Stimulated activated CD4-positive, alpha-beta T cell treated with anti-CD3 and anti-CD28 coated beads, Interleukin-15, amount 100 ng/mL, for 24 hours (primary cell): Measurements from ENCODE around the gene RAB36.

Source experiments
- DNase-seq: peaks from one replicate; pipeline ENCODE4 v3.0.0-alpha.2; 2020

Gene RAB36

DNA sequence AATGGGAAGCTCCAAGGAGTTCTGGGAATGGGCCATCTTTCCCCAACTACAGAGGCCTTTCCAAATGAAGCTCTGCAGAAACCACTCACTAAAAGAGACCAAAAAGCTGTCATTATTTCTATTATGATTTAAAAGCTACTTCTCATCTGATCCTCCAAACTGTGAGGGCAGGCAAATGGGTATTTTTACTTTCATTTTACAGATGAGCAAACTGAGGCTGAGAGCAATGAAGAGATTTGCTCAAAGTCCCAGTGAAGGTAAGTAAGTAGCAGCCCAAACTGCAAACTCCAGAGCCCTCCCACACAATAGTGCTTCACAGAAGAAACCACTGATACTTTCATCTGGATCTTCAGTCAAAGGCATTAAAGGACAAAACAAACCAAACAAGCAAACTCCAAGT is 4.9 kb upstream of the RAB36 start:
- no peak for DNase-seq

DNA sequence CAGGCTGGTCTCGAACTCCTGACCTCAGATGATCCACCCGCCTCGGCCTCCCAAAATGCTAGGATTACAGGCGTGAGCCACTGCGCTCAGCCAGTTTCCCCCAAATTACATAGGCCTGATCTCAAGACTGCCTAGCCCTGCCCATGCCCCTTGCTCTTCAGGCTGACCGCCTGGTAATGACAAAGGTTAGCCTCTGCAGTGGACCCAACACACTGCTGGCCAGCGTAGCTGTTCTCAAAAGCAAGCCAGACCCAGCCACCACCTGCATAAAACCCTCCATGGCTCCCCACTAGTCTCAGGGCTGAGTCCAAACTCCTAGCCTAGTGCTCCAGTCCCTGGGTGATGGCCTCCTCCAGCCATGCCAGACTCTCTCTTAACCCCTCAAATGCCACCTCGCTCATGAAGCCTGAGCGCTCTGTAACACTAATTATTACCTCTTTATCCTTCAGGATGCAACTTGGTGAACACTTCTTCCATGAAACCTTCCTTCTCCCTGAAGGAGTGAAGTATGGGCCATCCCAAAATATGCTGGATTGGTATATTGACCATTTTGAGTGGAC is 2.7 kb upstream of the RAB36 start:
- DNase-seq = no peak

DNA sequence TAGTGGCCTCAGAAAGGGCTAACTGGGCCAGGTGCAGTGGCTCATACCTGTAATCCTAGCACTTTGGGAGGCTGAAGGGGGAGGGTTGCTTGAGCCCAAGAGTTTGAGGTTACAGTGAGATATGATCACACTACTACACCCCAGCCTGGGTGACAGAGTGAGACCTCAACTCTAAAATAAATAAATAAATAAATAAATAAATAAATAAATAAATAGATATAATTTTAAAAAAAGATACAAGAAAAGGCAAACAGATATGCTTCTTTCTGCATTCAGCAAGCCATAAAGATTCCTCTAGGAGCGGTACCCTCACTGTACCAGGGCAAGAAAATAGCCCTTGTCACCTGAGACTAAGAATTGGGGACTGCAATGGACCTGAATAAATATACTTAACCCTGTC is 2.2 kb upstream of the RAB36 start:
- DNase-seq = no peak

DNA sequence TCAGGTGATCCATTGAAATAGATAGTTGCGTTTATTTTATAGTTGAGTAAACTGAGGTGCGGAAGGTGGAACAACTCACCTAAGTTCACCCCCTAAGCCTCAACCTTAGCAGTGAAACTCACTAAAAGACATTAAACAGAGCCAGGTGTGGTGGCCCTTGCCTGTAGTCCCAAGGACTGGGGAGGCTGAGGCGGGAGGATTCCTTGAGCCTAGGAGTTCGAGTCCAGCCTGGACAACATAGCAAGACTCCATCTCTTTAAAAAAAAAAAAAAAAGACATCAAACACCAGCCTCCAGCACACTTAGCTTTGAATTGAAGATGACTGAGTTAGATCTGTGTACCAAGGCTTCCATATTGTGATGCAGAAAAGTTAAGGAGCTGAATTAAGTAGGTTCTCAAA is 845 bp upstream of the RAB36 start:
- no peak for DNase-seq

DNA sequence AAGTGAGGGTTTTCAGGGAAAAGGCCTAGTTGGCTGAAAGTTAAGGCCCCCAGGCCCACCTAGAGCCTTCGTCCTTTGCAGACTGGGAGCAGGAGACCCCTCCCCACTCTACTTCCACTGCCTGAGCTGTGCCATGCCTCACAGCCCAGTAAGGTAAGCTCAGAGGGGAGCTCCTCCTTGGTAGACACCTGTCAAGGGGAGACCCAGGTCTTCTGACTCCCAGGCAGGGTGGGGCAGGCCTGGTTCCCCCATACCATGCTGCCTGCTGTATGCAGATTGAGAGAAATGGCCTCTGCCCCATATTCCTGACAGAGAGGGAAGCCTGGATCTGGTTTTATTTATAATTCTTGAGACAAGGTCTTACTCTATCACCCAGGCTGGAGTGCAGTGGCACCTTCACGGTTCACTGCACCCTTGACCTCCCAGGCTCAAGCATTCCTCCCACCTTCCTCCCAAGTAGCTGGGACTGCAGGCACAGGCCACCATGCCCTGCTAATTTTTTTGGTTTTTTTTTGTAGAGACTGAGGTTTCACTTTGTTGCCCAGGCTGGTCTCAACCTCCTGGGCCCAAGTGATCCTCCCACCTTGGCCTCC is 697 bp downstream of the RAB36 start:
- DNase-seq = no peak

DNA sequence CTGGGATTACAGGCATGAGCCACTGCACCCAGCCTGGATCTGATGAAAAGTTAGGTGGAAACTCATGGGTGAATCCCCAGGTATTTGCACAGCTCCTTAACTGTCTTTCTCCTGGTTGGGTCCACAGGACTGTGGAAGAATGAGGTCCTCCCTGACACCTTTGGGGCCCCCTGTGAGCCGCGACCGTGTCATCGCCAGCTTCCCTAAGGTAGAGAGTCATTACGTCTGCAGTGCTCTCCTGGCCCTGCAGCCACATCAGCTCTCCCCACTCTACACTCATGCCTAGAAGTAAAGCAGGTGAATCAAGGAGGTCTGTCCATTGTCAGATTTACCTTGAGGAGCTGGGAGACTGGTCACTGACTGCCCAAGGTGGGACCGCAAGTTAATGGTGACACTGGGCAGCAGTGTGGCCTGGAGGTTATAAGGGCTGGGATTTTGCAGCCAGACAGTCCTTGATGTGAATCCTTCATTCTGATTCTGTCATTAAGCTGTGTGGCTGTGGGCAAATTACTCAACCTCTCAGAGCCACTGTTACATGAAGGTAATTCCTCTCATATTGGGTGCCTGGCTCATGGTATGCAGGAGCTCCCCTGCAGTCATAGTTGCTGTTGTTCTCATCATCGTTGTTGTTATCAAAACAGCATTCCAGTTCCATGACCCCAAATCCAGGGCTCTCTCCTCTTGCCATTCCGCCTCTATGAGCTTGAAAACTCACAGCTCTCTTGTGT is 1.4 kb downstream of the RAB36 start:
- no peak for DNase-seq

DNA sequence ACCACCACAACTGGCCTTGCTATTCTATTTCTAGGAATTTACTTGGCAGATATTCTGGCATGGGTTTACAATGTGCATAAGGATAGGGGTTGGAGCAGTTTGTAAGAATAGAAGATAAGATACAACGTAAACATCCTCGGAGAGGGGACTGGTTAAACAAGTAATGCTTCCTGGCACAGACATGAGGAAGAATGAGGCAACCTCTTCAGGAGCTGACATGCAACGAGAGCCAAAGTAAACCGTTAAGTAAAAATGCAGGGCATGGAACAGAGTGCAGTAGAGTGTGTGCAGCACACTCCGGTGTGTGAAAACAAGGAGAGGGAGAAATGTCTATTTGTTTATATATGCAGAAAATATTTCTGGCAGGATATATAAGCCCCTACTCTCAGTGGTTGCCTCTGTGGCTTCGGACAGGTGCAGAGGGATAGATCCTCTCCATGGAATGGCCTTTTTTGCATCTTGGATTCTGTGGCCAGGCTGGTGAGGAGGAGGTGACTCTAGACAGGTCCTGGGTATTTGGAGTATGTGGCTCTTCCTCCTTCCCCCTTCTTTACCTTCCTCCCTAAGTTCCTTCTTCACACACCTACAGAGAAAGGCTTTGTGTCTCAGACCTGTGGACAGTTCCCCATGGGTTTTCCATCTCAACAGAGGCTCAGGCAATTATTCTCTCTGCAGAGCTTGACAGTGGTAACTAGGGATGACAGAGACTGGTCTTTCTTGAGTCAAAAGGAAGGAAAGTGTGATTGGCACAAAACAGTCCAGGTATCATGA is 2.5 kb downstream of the RAB36 start:
- no peak for DNase-seq

DNA sequence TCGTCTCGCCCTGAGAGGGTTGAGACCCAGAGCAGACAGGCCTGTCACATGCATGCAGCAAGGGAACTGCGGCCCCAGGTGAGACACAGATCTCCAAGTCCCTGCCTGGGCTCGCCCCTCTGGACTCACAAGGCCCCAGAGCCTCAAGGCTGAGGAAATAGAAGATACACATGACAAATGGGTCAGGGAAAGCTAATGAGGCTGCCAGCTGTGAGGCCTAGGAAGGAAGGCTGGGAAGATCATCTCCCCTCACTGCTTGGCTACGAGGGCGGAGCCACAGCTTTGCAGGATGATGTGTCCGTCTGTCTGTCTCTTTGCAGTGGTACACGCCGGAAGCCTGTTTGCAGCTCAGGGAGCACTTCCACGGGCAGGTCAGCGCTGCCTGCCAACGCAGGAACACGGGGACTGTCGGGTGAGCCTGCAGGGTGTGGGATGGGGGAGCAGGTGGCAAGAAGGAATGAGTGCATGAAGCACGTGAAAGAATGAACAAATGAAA is 4.5 kb downstream of the RAB36 start:
- no peak for DNase-seq

DNA sequence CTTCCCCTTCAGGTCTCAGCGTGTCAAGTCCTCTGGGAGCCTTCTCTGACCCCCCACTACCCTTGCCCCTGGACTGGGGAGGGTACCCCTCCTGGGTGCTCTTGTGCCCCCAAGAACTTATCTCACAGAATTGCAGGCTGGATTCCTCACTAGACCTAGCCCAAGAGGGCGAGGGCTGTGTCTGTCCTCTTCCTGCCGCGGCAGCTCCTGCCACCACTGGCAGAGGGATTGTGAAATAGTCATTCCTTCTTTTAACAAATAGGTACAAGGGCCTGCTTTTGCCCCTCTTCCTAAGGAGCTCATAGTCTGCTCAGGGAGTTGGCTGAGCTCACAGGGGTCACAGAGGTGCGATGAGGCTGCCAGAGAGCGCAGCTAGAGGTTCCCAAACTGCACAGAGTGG is 5.5 kb downstream of the RAB36 start:
- DNase-seq = no peak

DNA sequence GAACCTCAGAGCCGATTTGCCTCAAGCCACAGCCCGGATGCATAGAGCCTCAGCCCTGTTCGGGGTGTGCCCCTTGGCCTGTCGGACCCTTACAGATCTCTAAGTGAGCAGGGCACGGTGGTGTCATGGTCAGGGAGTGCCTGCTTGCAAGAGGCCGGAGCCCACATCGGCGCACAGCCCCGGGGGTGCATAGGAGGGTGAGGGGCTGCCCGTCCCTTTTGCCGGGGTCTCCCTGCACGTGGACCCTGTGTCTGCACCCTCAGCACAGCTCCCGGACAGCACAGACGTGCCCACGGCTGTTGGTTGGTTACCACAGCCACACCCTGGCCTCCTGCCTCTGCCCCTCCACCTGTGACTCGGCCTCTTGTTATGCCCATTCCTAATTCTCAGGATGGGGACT is 6.5 kb downstream of the RAB36 start:
- DNase-seq = no peak

DNA sequence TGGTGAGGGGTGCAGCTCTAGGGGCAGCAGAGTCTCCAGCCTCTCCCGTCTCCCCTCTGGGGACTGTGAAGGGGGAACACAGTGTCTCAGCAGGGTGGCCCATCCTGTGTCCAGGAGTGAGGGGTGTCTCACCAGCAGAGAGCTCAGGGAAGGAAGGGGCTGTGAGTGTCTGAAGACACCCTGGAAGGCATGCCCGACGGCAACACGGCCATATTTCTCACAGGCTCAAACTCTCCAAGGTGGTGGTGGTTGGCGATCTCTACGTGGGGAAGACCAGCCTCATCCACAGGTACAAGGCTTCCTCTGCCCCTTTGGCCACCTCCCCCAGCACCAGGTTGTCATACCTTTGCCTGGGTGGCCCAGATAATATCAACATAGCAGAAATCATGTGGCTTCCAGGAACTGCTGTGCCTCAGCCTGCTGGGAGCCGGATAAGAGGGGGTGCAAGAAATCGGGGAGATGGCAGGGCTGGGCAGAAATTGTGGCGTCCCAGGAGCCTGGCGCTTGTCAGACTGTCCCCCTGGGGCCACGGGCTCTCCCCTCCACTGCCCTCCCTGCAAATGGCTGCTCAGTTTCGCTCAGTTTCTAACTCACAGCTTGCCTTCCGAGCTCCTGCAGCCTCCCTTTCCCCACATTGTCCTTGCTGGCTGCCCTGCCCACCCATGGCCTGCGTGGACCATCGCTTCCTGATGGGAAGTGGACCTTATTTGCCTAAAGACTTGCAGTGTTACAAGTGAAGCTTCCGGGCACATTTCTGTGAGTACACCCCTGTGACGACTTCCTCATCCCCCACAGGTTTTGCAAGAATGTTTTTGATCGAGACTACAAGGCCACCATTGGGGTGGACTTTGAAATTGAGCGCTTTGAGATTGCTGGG is 7.2 kb downstream of the RAB36 start:
- no peak for DNase-seq

DNA sequence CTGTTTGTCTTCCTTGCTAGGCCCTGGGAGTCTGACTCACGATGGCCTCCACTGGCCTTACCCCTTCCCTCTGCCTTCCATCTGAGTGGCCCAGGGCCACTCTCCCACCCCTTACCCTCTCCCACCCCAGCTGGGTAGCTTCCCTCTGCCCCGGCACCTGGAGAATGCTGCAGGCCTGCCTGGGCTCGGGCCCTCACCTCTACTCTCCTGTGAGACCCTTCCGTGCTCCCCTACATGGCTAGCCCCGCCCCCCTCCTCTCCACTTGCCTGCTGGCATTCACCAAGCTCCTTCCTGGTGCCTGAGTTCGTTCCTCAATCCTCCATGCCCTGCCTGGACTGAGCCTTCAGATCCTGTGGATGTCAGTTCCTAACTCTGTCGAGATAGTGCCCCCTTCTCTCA is 8.7 kb downstream of the RAB36 start:
- DNase-seq = no peak

DNA sequence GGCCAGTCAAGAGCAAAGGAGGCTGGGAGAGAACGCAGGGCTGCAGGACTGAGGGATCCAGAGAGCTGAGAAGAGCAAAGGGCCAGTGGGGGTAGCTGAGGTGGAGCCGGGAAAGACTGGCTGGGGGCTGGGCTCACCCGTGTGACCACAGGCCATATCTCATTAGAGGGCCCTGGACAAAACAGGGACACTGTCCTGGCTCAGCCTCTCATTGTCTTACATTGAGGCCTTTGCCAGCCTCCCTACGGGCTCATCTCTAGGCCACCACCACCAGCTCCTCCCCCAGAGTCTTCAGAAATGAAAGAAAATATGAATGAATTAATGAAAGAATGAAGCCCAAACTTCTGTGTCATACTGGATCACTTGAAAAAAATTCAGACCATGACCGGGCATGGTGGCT is 9.2 kb downstream of the RAB36 start:
- no peak for DNase-seq

DNA sequence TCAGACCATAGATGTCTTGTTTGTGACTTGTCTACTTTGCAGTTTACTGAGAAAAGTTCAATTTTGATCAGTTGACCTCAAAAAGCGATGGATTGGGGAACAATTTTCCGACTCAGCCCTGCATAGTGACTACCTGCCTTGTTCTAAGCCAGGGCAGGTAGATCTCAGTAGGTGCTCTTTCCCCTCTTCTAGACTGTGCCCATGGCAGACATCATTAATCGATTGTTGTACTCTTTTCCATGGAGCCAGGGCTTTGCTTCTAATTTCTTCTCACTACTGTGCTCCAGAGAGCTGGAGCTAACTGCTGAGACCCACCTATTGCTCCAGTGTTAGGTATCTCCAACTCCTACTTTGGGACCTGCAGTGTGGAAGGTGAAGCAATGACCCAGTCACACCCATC is 9.9 kb downstream of the RAB36 start:
- no peak for DNase-seq

DNA sequence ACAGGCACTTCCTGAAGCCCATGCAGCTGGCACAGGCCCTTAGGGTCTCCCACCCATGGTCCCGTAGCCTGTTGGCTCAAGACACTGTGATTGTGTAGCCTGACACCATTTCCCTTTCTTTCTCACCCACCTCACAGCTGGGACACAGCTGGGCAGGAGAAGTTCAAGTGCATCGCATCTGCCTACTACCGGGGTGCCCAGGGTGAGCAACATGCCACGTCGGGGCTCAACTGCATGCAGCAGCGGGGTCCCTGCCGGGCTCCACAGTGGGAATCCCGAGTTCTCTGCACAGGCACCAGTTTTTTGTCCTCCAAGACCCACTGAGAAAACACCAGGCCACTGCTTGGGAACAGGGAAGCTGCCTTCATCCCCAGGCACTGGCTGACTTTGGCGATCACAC is 10.6 kb downstream of the RAB36 start:
- no peak for DNase-seq

DNA sequence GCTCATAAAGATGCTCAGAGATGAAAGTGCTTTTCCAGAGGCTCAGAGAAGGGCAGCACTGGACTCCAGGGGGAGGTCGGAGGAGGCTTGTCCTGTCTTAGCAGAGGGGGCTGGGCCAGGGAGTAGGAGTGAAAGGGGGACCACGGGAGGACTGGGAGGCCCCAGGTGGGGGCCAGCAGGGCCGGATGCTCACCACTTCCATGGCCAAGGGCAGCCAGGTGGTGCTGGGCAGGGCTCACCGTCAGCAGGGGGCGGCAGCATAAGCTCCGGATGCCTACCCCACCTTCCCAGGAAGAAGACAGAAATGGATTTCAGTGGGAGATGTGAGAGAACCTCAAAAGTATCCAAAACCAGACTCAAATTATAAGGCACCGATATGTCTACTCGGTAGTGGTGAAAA is 11.0 kb downstream of the RAB36 start:
- no peak for DNase-seq

DNA sequence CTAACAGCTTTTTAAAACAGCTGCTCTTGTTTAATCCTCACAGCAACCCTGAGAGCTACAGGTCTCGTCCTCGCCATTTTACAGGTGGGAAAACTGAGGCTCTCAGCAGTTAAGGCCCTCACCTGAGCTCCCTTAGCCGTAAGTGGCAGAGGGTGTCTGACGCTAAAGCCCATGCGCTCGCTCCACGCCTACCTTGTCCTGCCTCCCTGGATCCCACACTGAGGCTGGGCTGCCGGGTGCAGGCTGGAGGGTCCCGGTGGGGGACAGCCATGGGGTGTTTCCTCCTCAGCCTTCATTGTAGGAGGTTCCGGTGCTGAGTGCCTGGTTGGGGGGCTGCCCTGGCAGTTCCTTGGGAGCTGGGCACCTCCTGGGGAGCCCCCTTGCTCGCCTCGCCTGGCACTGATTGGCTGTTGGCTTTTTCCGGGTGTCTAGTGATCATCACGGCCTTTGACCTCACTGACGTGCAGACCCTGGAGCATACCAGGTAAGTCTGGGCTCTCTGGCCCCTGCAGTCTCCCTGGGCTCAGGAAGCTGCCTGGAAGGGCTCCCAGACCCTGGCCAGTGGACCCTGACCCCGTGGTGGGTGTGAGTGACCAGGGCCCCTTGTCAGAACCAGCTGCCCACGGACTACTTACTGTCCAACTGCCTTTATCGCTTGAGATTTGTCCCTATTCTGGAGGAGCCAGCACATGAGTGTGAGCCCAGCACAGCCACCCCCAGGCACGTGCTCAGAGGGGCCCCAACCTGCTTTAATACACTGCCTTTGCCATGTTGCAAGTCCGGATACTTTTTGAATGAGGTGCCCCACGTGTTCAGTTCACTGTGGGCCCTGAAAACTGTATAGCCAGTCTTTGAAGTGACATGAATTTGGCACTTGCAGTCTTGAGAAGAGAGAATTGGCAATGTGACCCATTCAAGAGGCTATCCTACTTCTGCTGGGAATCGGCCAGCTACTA is 12.6 kb downstream of the RAB36 start:
- DNase-seq = no peak

DNA sequence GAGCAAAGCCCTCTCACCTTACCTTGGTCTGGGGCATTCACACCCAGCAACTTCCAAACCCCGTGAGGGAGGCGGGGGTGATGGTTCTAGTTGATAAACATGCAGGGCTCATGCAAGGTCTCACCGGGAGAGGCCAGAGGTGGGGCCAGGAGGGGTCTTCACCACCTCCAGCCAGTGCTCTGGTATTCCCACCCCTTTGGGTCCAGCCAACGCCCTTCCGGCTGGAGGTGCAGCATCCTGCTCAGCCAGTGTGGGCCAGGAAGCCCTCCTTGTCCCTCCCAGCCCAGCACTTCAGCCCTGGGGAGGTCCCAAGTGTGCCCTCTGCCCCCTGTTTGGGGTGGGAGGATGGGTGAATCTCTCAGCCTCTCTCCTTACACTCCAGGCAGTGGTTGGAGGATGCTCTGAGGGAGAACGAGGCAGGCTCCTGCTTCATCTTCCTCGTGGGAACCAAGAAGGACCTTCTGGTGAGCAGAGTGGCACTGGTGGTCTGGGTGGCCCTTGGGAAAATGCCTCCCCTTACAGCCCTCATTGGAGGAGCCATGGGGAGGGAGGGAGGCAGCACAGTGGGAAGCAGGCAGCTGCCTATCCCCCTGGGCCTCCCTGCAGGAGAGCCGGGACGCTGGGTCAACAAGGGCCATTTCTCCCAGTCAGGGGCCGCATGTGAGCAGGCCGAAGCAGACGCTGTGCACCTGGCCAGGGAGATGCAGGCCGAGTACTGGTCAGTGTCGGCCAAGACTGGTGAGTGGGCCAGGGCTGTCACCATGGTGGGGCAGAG is 13.4 kb downstream of the RAB36 start:
- no peak for DNase-seq

DNA sequence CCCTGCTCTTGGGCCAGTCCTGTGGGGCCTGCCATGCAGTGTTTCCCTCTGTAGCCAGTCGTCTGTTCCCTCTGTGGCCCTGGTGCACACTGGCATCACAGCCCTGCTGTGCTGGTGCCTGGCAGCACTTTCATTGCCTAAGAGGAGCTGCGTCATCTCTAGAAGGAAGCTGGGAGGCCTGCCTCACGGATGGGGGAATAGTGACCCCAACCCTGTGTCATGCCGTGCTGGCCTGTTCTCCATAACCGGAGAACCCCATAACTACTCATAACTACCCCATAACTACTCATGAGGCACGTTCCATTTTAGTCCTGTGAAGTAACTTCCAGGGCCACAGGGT is 14.0 kb downstream of the RAB36 start:
- no peak for DNase-seq

DNA sequence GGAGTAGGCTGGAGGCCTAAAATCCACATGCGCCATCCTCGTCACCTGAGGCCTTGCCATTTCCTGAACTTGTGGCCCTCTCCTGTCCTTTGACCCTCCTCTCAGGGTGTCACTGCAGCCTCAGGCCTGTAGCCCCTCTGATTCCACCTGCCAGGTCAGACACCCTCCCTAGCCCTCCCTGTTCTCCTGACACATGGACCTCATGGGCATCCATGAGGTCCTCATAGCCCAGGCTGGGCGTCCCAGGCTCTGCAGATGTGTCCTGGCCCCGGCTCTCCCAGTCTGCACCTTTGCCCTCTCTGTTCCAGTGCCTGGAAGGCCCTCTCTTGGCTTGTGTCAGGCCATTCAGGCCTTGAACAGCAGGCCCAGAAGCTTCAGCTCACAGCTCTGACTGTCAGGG is 15.8 kb downstream of the RAB36 start:
- DNase-seq = no peak

DNA sequence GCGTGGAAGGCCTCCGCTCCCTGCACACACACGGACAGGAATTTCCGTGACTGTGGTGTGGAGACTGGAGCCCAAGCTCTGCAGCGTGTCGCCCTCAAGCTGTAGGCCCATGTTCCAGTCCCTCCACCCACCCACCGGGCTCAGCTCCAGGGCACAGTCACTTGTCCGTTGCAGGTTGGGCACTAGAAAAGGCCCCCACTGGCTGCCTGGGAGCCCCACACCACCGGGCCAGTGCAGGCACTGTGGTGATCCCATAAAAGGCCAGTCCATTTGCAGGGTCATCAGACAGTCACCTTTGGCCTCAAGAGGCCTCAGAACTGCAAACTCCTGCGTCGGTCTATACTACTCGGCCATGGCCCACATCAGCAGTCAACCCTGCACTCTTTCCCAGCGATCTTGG is 16.3 kb downstream of the RAB36 start:
- no peak for DNase-seq
